GM18505 (cell line): ENCODE measurements around the gene MYH16.

Source experiments
- ATAC-seq: cut with Tn5 transposase; IDR thresholded peaks from one replicate; pipeline ENCODE4 v1.9.1; 2021; ENCODE audit not compliant: unreplicated experiment
- POLR2A ChIP-seq: IDR thresholded peaks from 4 replicates; pipeline ENCODE4 v1.6.1; 2011; ENCODE audit warnings: borderline replicate concordance; ENCODE audit not compliant: insufficient read depth, insufficient read length; ENCODE audit errors: extremely low read depth

MYH16 gene

GRCh38 chr7:99248391-99249095, 24.1 kb upstream of the MYH16 start:
- ATAC-seq = no peak

GRCh38 chr7:99249985-99250575, 22.6 kb upstream of the MYH16 start:
- no peak for TF ChIP-seq POLR2A
- no peak for ATAC-seq

More at GRCh38 chr7:99248391-99249095, 24.1 kb upstream of the MYH16 start:
- TF ChIP-seq POLR2A = no peak

- no peak for ATAC-seq
- no peak for TF ChIP-seq POLR2A
Observed at GRCh38 chr7:99252166-99252895, 20.3 kb upstream of the MYH16 start.

GRCh38 chr7:99253369-99253768, 19.3 kb upstream of the MYH16 start:
- ATAC-seq = no peak
- TF ChIP-seq POLR2A = no peak

- TF ChIP-seq POLR2A = no peak
- ATAC-seq = no peak
Observed at GRCh38 chr7:99254390-99254789, 18.2 kb upstream of the MYH16 start.

- no peak for TF ChIP-seq POLR2A
- no peak for ATAC-seq
Observed at GRCh38 chr7:99255463-99255862, 17.2 kb upstream of the MYH16 start.

GRCh38 chr7:99257065-99257464, 15.6 kb upstream of the MYH16 start:
- no peak for ATAC-seq
- TF ChIP-seq POLR2A = no peak

GRCh38 chr7:99257675-99258074, 15.0 kb upstream of the MYH16 start:
- no peak for TF ChIP-seq POLR2A
- ATAC-seq = no peak

GRCh38 chr7:99258501-99258900, 14.1 kb upstream of the MYH16 start:
- TF ChIP-seq POLR2A = no peak
- no peak for ATAC-seq

- no peak for TF ChIP-seq POLR2A
- no peak for ATAC-seq
Observed at GRCh38 chr7:99260395-99260794, 12.2 kb upstream of the MYH16 start.

GRCh38 chr7:99261646-99262045, 11.0 kb upstream of the MYH16 start:
- no peak for TF ChIP-seq POLR2A
- no peak for ATAC-seq

- no peak for TF ChIP-seq POLR2A
- no peak for ATAC-seq
Observed at GRCh38 chr7:99265848-99266480, 6.7 kb upstream of the MYH16 start.

GRCh38 chr7:99267481-99267840, 5.2 kb upstream of the MYH16 start:
- no peak for ATAC-seq
- no peak for TF ChIP-seq POLR2A
